ENCODE results near the gene COIL.

DNA sequence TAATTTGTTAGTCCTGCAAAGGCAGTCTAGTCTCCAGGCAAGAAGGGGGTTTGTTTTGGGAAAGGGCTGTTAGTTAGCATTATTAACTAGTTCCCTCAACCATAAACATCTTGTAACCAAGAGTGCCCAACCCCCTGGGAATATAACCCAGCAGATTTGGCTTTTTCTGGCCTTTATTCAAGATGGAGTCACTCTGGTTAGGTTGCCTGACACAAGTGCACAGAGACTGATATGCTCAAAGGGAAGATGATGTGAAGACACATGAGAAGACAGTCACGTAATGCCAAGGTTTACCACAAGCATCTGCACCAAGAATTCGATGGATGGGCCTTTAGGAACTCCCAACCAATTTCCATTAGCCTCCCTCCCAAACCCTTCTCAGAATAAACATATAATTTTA, 13.2 kb upstream of the COIL start:
- TF ChIP-seq, protein P1, sequence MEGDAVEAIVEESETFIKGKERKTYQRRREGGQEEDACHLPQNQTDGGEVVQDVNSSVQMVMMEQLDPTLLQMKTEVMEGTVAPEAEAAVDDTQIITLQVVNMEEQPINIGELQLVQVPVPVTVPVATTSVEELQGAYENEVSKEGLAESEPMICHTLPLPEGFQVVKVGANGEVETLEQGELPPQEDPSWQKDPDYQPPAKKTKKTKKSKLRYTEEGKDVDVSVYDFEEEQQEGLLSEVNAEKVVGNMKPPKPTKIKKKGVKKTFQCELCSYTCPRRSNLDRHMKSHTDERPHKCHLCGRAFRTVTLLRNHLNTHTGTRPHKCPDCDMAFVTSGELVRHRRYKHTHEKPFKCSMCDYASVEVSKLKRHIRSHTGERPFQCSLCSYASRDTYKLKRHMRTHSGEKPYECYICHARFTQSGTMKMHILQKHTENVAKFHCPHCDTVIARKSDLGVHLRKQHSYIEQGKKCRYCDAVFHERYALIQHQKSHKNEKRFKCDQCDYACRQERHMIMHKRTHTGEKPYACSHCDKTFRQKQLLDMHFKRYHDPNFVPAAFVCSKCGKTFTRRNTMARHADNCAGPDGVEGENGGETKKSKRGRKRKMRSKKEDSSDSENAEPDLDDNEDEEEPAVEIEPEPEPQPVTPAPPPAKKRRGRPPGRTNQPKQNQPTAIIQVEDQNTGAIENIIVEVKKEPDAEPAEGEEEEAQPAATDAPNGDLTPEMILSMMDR (IDR thresholded peaks at IDR 0.05): no peak
- no peak for TF ChIP-seq POLR2A (IDR thresholded peaks at IDR 0.05)

All from heart left ventricle (tissue), 13 donors.